GM18511 (cell line): ENCODE results near the gene CYTH4.

Source experiments
- ATAC-seq: cut with Tn5 transposase; IDR thresholded peaks from one replicate; pipeline ENCODE4 v1.9.1; 2021; ENCODE audit warnings: mild to moderate bottlenecking, moderate library complexity; ENCODE audit not compliant: unreplicated experiment

CYTH4 gene

GRCh38 chr22:37343348-37343747, 61.0 kb downstream of the CYTH4 start:
- no peak for ATAC-seq

GRCh38 chr22:37343863-37344734, 61.8 kb downstream of the CYTH4 start:
- no peak for ATAC-seq

GRCh38 chr22:37344735-37345449, 62.6 kb downstream of the CYTH4 start:
- ATAC-seq: no peak

GRCh38 chr22:37345863-37346504, 63.7 kb downstream of the CYTH4 start:
- ATAC-seq: no peak

- ATAC-seq: no peak
Measured at GRCh38 chr22:37346505-37346895, 64.2 kb downstream of the CYTH4 start.

- ATAC-seq: no peak
Measured at GRCh38 chr22:37349043-37349814, 66.9 kb downstream of the CYTH4 start.

- ATAC-seq: no peak
Measured at GRCh38 chr22:37351232-37351631, 68.9 kb downstream of the CYTH4 start.

GRCh38 chr22:37352481-37352880, 70.2 kb downstream of the CYTH4 start:
- no peak for ATAC-seq

- no peak for ATAC-seq
Measured at GRCh38 chr22:37353839-37354238, 71.5 kb downstream of the CYTH4 start.

GRCh38 chr22:37354261-37354660, 72.0 kb downstream of the CYTH4 start:
- no peak for ATAC-seq

- no peak for ATAC-seq
Measured at GRCh38 chr22:37354670-37355069, 72.4 kb downstream of the CYTH4 start.

- ATAC-seq: no peak
Measured at GRCh38 chr22:37355174-37355573, 72.9 kb downstream of the CYTH4 start.

GRCh38 chr22:37356922-37357321, 74.6 kb downstream of the CYTH4 start:
- no peak for ATAC-seq

GRCh38 chr22:37357446-37358075, 75.3 kb downstream of the CYTH4 start:
- ATAC-seq: no peak

GRCh38 chr22:37358386-37358785, 76.1 kb downstream of the CYTH4 start:
- no peak for ATAC-seq

GRCh38 chr22:37358917-37359316, 76.6 kb downstream of the CYTH4 start:
- no peak for ATAC-seq

- ATAC-seq: no peak
Measured at GRCh38 chr22:37362621-37363020, 80.3 kb downstream of the CYTH4 start.

- ATAC-seq: no peak
Measured at GRCh38 chr22:37363261-37363992, 81.1 kb downstream of the CYTH4 start.
